Measurements from ENCODE around the gene TMPRSS13.
"Not testable (repeated sequence)": the region's sequence is repeated elsewhere in the genome, so short reads cannot be mapped to it uniquely, and the experiment has no call there.

Gene TMPRSS13

DNA sequence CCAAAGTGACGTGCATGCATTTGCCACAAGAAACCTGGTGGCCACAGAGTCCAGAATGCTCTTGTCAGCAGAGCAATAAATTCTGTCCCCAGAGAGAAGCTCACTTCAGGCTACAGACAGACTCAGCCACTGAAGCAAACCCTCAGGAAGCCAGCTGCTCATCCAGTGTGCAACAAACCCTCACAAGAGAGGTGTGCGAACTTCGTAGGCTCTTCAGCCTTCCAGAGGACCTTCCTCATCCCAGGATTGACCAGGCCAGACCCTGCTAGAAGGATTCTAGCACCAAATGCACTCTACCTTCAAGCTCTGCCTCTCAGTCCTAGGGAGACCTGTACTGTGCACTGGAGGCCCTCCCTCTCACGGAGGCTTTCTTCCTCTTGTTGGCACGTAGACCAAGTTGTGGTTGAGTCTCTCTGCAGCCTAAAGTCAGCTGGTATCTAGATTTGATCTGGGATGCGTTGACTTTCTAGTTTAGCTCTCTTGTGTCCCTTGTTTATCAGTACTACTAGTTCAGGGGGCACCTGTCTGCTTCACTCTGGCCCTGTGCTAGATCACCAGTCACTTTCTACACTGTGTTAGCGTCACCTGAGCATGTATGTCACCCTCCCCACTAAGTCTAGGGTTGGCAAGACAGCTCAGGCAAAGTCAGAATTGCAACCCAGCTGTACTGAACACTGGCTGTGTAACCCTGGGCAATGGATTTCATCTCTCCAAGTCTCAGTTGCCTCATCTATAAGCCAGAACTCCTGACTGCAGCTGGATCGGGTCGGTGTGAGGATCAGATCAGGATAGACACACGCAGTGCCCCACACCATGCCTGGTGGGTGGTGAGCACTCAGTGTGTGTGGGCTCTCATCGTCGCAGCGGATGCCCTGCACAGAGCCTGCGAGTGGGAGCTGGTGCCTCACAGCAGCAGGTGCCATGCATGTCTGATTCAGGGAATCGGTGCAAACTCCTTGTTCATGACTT lies 22.1 kb upstream of the TMPRSS13 start:
- no peak for DNase-seq (ENCODE audit: low read depth in 2 of 2)

DNA sequence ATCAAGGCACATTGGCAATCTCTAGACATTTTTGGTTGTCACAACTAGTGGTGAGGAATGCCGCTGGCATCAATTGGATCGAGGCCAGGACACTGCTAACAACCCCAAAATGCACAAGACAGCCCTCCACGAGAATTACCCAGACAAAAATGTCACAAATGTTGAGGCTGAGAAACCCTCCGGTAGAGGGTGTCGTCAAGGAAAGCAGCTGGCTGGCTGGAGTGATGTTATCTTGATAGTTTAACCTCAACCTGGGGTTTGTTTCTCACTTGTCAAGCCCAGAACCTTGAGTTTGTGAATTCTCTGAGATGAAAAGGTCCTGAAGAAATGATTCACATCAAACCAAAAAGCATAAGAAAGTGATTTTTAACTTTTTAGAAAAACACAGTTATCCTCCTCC lies 21.1 kb upstream of the TMPRSS13 start:
- peak; percentile 45 to 62 for DNase-seq (ENCODE audit: low read depth in 2 of 2)

DNA sequence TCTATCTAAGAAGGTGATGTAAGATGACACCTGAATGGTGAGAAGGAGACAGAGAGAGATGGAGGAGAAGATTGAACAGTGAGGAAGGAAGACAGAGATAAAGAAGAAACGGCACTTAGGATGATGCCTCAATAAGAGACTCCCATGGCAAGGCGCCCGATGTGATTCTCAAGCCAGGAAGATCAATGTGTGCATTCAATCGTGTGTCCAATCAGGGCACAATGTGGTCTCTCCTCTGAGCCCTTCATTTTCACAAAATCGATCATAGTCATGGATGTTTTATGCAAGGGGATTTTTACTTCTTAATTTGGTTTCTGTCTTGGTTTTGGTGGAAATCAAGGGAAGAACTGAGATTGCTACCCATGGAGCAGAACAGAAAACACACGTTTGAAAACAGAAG lies 19.9 kb upstream of the TMPRSS13 start:
- DNase-seq (ENCODE audit: low read depth in 2 of 2) = no peak

GRCh38 chr11:117948466-117948865 lies 19.3 kb upstream of the TMPRSS13 start:
- DNase-seq (ENCODE audit: low read depth in 2 of 2) = not testable (repeated sequence)

- not testable (repeated sequence) for DNase-seq (ENCODE audit: low read depth in 2 of 2)
These were observed 18.5 kb upstream of the TMPRSS13 start for GRCh38 chr11:117947751-117948150.

GRCh38 chr11:117946842-117947526 lies 17.8 kb upstream of the TMPRSS13 start:
- DNase-seq (ENCODE audit: low read depth in 2 of 2) = peak; percentile 66 to 67

DNA sequence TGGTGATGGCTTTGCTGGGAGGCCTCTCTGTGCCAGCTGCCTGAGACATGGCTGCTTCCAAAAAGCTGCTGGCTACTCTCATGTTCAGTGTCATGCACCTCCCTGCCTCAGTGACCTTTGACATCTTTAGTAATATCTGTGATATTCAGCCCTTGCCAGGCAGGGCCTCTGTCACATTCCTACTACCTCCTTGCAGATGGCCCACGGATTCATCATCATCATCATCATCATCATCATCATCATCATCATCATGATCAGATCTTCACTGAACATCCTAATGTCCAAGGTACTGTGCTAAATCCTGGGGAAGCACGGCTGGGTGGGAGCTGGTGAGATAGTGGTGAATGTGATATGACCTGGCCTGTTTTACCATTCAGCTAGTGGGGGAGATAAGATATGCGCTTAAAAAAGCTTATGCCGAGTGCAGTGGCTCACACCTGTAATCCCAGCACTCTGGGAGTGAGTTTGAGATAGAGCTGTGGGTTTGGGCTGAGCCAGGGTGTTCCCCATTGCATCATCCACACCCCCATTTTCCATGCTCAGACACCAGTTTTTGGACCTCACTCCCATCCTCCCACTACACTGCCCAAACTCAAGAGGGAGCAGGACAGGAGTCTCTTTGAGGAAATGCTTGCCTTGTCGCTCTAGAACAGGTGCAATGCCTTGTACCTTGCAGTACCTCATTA lies 17.1 kb upstream of the TMPRSS13 start:
- no peak for DNase-seq (ENCODE audit: low read depth in 2 of 2)

DNA sequence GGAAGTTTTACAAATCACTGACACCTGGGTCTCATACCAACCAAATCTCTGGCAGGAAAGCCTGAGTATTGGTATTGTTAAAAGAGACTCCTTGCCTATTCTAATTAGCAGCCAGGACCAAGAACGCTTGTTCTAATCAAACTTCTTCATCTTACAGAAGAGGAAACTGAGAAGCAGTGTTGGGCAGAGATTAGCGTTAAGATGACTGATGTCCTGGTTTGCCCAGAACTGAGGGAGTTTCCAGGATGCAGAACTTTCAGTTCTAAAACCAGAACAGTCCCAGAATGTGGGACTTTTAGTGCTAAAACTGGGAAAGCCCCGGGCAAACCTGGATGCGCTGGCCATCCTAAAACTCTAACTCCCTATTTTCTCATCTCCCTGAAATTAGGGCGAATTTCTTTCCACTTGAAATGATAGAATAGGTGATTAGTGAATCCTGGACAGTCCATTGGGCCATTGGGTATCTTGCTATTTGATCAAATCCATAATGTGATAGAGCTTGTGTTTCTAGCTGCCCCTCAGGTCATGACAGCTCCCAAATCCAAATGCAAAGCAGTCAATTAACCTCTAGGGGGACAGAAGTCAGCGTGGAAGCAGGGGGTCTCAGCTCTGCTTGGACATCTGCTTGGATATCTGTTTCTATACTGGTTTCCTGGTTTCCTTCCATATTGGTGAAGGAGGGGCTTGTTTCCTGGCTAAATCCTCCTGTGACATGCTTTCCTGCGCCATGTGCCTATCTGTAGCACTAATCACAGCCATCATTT lies 16.0 kb upstream of the TMPRSS13 start:
- DNase-seq (ENCODE audit: low read depth in 2 of 2) = no peak

DNA sequence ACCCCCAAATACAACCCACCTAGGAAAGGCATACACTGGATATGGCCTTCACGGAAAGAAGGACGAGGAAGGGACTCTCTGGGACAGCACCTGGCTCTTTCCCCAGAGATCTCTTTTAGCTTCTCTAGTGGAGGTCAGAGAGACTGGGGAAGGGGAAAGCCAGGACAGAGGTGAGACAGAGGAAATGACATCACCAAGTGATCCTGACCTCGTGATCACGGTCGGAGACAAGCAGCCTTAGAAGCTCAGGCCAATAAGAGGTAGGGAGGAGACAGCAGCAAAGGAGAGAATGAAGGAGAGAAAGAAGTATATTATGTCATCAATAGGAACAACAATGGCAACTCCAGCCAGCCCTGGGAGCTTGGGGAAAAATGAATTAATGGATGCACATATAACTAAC lies 15.4 kb upstream of the TMPRSS13 start:
- no peak for DNase-seq (ENCODE audit: low read depth in 2 of 2)

DNA sequence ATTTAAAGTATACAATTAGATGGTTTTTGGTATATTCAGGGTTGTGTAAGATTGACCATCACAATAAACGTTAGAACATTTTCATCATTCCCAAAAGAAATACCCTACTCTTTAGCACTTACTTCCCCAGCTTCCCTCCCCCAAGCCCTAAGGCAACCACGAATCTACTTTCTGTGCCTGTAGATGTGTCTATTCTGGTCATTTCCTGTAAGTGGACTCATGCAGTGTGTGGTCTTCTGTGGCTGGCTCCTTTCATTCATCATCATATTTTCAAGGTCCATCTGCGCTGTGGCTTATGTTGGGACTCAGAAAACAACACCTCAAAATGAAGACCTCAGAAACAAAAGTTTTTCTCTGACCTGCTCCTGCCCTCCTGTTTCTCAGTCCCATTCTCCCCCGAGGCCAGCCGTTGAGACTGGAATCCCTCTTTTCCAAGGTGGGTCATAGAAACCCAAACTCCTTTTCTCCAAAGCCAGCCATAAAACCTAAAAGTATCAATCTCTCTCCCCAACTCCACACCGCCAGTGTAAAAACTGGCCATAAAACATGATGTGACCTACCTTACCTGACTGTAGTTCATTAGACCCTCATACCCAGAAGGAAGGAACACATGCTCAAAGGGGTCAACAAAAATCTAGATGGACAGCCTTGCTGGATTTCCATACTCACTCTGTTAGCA lies 12.9 kb upstream of the TMPRSS13 start:
- no peak for DNase-seq (ENCODE audit: low read depth in 2 of 2)

- DNase-seq (ENCODE audit: low read depth in 2 of 2) = no peak
These were observed 12.0 kb upstream of the TMPRSS13 start for GRCh38 chr11:117941163-117941707.

- no peak for DNase-seq (ENCODE audit: low read depth in 2 of 2)
These were observed 11.5 kb upstream of the TMPRSS13 start for GRCh38 chr11:117940736-117941135.

DNA sequence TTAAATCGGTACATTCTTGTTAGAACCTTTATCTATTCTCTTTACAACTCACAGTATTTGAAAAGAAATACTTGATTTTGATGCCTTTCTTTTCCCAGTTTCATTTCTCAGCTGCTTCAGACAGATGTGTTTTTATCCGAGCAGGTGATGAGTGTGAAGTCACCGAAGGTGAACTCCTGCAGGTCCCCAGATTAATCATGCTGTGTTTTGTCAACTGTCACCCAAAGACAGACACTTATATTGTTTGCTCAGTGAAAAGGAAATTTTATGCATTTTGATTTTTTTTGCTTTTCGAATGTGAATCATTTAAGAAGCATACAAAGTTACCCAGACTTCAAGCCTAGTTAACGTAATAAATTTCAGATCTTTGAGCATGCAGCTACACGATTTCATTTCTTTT lies 7.8 kb upstream of the TMPRSS13 start:
- no peak for DNase-seq (ENCODE audit: low read depth in 2 of 2)

DNA sequence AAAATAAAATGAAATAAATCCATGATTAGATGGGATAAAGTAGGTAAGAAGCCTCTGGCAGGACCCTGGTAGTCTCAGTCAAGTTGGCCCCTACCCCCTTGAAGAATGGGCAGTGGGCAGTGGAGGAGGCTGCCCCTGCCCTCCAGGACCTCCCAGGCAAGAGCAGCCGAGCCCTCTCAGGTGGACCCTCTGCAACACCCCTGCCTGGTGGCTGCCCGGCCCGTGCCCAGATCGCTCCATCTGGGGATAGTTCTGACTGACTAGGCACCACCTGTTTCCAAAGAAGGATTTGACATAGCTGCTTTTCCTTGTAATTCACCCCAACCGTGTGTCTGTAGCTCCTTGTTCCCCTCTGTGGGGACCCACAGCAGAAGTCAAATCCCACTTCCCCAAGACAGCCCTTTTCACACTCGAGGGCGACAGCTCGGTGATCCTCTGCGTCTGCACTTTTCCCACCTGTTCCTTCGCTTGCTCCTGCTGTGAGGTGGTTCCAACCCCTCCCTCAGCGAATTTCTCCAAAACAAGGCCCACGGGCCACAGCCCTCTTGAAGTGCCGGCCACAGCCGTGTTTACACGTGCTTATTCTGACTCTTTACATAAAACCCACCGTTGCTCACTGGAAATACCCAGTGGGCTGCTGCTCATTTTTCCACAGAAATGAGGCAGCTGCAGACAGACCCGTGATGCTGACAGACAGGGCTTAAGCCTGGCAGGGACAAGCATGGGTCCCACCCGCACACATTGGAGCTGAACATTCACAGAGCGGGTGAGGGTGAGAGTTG lies 5.5 kb upstream of the TMPRSS13 start:
- DNase-seq (ENCODE audit: low read depth in 2 of 2) = no peak

DNA sequence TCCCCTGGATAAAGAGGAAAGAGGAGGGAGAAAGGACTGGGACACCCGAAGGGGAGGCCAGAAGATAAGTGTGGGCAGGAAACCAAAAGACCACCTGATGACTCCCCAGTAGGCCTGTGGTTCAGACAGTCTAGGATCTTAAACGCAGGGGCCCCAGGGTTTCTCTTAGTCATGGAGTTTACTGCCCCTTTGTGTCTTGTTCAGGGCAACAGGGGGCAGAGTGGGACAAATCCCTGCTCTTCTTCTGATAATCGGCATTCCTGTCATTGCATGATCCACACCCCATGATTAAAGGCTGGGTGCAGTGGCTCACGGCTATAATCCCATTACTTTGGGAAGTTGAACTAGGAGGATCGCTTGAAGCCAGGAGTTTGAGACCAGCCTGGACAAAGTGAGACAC lies 4.7 kb upstream of the TMPRSS13 start:
- no peak for DNase-seq (ENCODE audit: low read depth in 2 of 2)

DNA sequence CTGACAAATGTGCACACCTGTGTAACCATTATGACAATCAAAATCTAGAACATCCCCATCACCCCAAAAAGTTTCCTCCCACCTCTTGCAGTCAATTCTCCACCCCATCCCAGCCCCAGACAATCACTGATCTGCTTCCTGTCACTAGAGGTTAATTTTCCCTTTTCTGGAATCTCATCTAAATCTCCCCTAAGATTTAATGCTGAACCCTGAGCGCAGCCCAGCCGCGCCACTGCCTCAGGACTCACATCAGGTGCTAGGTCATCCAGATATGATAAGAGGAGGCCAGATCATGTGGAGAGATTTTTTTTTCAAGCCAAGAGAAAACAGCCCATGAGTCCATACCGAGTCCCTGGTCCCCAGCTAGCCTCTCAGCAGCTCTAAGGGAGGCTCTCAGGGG lies 4.3 kb upstream of the TMPRSS13 start:
- no peak for DNase-seq (ENCODE audit: low read depth in 2 of 2)

- DNase-seq (ENCODE audit: low read depth in 2 of 2) = no peak
These were observed 3.7 kb upstream of the TMPRSS13 start for GRCh38 chr11:117932947-117933346.

GRCh38 chr11:117932426-117932825 lies 3.2 kb upstream of the TMPRSS13 start:
- no peak for DNase-seq (ENCODE audit: low read depth in 2 of 2)

DNA sequence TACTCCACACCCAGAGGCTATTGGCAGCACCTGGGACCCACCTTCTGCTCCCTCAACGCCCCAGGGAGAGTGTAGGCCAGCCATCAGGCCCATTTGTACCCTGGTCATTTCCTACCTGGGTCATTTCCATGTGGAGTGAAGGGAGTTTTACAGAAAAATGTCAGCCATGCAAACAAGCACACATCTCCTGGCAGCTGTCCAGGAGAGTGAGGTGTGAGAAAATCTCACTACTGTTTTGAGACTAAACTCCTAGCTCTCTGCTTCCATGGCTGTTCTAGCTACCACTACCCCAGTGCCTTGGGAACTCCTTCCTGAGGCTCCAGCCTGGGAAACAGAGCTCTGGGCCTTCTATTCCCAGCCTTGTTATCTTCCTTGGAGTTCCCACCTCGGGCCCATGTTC lies 2.8 kb upstream of the TMPRSS13 start:
- DNase-seq (ENCODE audit: low read depth in 2 of 2) = no peak

GRCh38 chr11:117931331-117931950 lies 2.2 kb upstream of the TMPRSS13 start:
- no peak for DNase-seq (ENCODE audit: low read depth in 2 of 2)

Data from stimulated activated CD8-positive, alpha-beta memory T cell treated with anti-CD3 and anti-CD28 coated beads, Interleukin-7, amount 100 ng/mL, for 4 hours (primary cell).